Esophagus muscularis mucosa (tissue), 3 donors: Measurements from ENCODE around the gene TANGO2.

Experiments
- CTCF ChIP-seq, 3 experiments: fragments of 200-600 bp in 2 of 3; fragments of 450-650 bp in 1 of 3; sonication (generic) in 2 of 3; IDR thresholded peaks; one replicate each; pipeline ENCODE4 v1.5.1; 2017 to 2019; ENCODE audit warnings: antibody characterized with exemption in 3 of 3, mild to moderate bottlenecking in 2 of 3, moderate library complexity in 1 of 3
- POLR2A ChIP-seq: fragments of 450-650 bp; IDR thresholded peaks from one replicate; pipeline ENCODE4 v1.6.1; 2017; ENCODE audit warnings: antibody characterized with exemption, moderate library complexity, mild to moderate bottlenecking, low read depth

DNA sequence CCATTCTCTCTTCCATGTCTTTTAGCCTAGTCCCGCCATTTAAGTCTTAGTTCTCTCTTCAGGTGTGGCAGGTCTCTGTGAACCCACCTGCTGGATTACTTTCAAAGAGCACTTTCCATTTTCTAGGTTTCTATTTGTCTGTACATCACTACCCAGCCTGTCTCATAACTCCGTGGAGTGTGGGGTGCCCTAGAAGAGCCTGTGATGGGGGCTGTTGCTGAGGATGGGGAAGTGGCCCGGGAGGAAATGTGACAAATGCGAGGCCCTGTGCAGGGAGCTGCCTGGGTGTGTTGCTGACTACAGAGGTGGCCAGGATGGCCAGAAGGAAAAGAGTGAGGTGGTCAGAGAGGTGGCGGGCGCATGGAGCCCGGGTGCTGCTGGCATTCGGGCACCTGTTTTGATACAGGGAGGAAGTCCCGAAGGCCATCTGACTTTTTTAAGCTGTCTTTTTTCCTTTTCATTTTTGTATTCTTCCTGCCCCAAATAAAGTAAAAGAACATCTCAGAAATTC is 69.9 kb downstream of the TANGO2 start:
- TF ChIP-seq CTCF (IDR thresholded peaks at IDR 0.05) = no peak
- no peak for TF ChIP-seq POLR2A
